Panc1 (cell line): Measurements from ENCODE around the gene FSTL4. TPM values are rescaled to one million over a fixed set of nuclear protein-coding genes. Genes with fewer than 3 reads are reported as not detected.

ENCODE experiments used
- ATAC-seq: fragments of 200-7000 bp; cut with Tn5 transposase; 2 replicates; pipeline ENCODE4 v1.9.1; 2020; ENCODE audit warnings: mild to moderate bottlenecking, moderate library complexity
- BruUV-seq: library from RNA; stranded (reverse); fragments of 400-500 nt; replicated peaks from 2 replicates; lab custom pipeline; 2021; lab: Mats Ljungman, UMichigan
- CTCF ChIA-PET: fragments of 300-600 bp; sonication (Branson Sonifier 250); formaldehyde crosslinking; loops from one replicate; lab custom pipeline; 2022; ENCODE audit warnings: antibody characterized with exemption; lab: Charles Lee
- POLR2A ChIA-PET: fragments of 300-600 bp; sonication (Branson Sonifier 250); formaldehyde crosslinking; loops from one replicate; lab custom pipeline; 2022; ENCODE audit warnings: antibody characterized with exemption; lab: Charles Lee
- DNase-seq: peaks from one replicate; pipeline ENCODE4 v3.0.0-alpha.2; 2010; ENCODE audit warnings: low read depth, low spot score
- H3K27ac ChIP-seq: 2 replicates; pipeline ENCODE4 v1.5.1; 2011; ENCODE audit warnings: mild to moderate bottlenecking, low read length, inconsistent platforms
- H3K27me3 ChIP-seq: fragments of 200-500 bp; sonication (Bioruptor generic); 2 replicates; pipeline ENCODE4 v1.6.0; 2014; ENCODE audit warnings: low read length, inconsistent platforms; ENCODE audit not compliant: control insufficient read depth, insufficient read depth
- H3K36me3 ChIP-seq: fragments of 200-500 bp; sonication (Bioruptor generic); 2 replicates; pipeline ENCODE4 v1.5.1; 2014; ENCODE audit warnings: inconsistent platforms, mild to moderate bottlenecking, low read length, moderate library complexity; ENCODE audit not compliant: control insufficient read depth, insufficient read depth
- H3K4me1 ChIP-seq: 2 replicates; pipeline ENCODE4 v1.5.1; 2011; ENCODE audit warnings: inconsistent platforms, mild to moderate bottlenecking, low read length, moderate library complexity; ENCODE audit not compliant: control insufficient read depth, insufficient read depth
- H3K4me3 ChIP-seq, 2 experiments: 2 replicates each; pipeline ENCODE4 v1.5.1; 2011 to 2012; ENCODE audit warnings: low read depth in 2 of 2, low read length in 2 of 2, mild to moderate bottlenecking in 2 of 2, inconsistent platforms in 1 of 2, moderate library complexity in 1 of 2
- H3K9me3 ChIP-seq: fragments of 200-500 bp; sonication (Bioruptor generic); 2 replicates; pipeline ENCODE4 v1.5.1; 2014; ENCODE audit warnings: low read depth, mild to moderate bottlenecking, inconsistent platforms, low read length, moderate library complexity; ENCODE audit not compliant: control insufficient read depth, insufficient read depth
- POLR2AphosphoS5 ChIP-seq: IDR thresholded peaks from 2 replicates; pipeline ENCODE4 v1.6.1; 2012; ENCODE audit warnings: mild to moderate bottlenecking, low read depth, low read length, moderate library complexity
- SIN3A ChIP-seq: IDR thresholded peaks from 2 replicates; pipeline ENCODE4 v1.6.1; 2012; ENCODE audit warnings: low read depth, mild to moderate bottlenecking, low read length, moderate library complexity, borderline replicate concordance; ENCODE audit not compliant: insufficient read depth
- TCF7L2 ChIP-seq: IDR thresholded peaks from 2 replicates; pipeline ENCODE4 v1.6.1; 2011; ENCODE audit warnings: mild to moderate bottlenecking, low read depth, low read length, inconsistent platforms
- in situ Hi-C: cut with HindIII; loops from 2 replicates; pipeline ENCODE4 v1.10.0; 2016; ENCODE audit warnings: low sequenced_read_pairs, low pct_unique_long_range_greater_than_20kb
- intact Hi-C: fragments of 100-400 bp; cut with micrococcal nuclease; formaldehyde crosslinking; loops from one replicate; pipeline ENCODE4 v1.10.0; 2022; ENCODE audit not compliant: unreplicated experiment
- total RNA-seq: library from RNA; stranded (reverse); gene quantifications from one replicate; pipeline ENCODE4 v1.2.1, GENCODE V29; 2021; ENCODE audit not compliant: unreplicated experiment
- TF ChIP-seq, protein P1 (sequence below): fragments of 450-650 bp; IDR thresholded peaks from 2 replicates; pipeline ENCODE4 v1.5.1; 2017; ENCODE audit warnings: mild to moderate bottlenecking
- TF ChIP-seq, protein P2 (sequence below), 2 experiments: IDR thresholded peaks; 2 replicates each; pipeline ENCODE4 v1.6.1; 2011 to 2012; ENCODE audit warnings: low read depth in 2 of 2, control low read depth in 1 of 2, low read length in 1 of 2, mild to moderate bottlenecking in 1 of 2, moderate library complexity in 1 of 2; ENCODE audit not compliant: insufficient read depth in 1 of 2

The FSTL4 gene
- total RNA-seq, 1 experiment from 2014 or later = 0.18 TPM

DNA sequence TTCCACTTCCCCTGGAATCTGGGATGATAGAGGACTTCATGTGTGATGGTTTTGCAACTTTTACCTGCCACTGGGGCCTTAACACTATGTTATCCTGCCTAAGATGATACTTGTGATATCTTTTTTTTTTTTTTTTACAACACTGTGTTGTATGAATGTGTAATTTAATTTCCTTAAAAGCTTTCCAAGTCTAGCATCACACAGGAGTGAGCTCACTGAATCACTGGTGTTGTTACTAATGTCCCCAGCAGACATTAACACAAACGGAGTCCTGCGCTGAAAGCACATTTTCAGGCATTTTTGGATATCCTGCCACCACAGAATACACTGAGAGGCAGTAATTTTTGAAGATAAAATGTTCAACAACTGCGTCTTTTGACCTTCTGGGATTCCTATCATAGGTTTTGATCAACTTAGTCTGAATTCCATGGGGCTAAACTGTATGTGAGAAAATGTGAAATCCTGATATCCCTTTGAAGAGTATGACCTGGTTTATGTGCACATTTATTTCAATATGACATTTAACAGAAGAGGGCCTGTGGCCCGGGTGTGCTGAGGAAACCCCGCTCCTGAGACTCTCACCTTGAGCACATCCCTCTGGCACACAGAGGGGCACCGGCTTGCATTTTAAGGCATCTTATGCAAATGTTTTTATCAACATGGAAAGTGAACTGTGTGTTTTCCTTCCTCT lies 118.0 kb downstream of the FSTL4 start:
- H3K36me3 ChIP-seq = no peaks in the 10 kb centered on the region
- ATAC-seq = no peak
- TF ChIP-seq, protein P1, sequence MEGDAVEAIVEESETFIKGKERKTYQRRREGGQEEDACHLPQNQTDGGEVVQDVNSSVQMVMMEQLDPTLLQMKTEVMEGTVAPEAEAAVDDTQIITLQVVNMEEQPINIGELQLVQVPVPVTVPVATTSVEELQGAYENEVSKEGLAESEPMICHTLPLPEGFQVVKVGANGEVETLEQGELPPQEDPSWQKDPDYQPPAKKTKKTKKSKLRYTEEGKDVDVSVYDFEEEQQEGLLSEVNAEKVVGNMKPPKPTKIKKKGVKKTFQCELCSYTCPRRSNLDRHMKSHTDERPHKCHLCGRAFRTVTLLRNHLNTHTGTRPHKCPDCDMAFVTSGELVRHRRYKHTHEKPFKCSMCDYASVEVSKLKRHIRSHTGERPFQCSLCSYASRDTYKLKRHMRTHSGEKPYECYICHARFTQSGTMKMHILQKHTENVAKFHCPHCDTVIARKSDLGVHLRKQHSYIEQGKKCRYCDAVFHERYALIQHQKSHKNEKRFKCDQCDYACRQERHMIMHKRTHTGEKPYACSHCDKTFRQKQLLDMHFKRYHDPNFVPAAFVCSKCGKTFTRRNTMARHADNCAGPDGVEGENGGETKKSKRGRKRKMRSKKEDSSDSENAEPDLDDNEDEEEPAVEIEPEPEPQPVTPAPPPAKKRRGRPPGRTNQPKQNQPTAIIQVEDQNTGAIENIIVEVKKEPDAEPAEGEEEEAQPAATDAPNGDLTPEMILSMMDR = no peak
- TF ChIP-seq, protein P2, sequence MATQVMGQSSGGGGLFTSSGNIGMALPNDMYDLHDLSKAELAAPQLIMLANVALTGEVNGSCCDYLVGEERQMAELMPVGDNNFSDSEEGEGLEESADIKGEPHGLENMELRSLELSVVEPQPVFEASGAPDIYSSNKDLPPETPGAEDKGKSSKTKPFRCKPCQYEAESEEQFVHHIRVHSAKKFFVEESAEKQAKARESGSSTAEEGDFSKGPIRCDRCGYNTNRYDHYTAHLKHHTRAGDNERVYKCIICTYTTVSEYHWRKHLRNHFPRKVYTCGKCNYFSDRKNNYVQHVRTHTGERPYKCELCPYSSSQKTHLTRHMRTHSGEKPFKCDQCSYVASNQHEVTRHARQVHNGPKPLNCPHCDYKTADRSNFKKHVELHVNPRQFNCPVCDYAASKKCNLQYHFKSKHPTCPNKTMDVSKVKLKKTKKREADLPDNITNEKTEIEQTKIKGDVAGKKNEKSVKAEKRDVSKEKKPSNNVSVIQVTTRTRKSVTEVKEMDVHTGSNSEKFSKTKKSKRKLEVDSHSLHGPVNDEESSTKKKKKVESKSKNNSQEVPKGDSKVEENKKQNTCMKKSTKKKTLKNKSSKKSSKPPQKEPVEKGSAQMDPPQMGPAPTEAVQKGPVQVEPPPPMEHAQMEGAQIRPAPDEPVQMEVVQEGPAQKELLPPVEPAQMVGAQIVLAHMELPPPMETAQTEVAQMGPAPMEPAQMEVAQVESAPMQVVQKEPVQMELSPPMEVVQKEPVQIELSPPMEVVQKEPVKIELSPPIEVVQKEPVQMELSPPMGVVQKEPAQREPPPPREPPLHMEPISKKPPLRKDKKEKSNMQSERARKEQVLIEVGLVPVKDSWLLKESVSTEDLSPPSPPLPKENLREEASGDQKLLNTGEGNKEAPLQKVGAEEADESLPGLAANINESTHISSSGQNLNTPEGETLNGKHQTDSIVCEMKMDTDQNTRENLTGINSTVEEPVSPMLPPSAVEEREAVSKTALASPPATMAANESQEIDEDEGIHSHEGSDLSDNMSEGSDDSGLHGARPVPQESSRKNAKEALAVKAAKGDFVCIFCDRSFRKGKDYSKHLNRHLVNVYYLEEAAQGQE (IDR thresholded peaks at IDR 0.05; ENCODE audit: insufficient read depth in 1 of 2, low read depth in 2 of 2, low read length in 1 of 2) = no peak
- no peak for TF ChIP-seq POLR2AphosphoS5
- no peak for TF ChIP-seq TCF7L2
- no peak for TF ChIP-seq SIN3A
- H3K4me3 ChIP-seq = no peak overlapping the region
- CTCF ChIA-PET = interaction anchor here (0.6 kb wide), 1 partner anchor 12 kb away, joined by 3 read pairs; no protein-coding TSS in a partner anchor
- POLR2A ChIA-PET = no interaction called here
- DNase-seq = no peak
- no TSS peak for BruUV-seq
- no peaks in the 10 kb centered on the region for H3K9me3 ChIP-seq
- in situ Hi-C loops = no loop called here
- no peak overlapping the region for H3K27ac ChIP-seq
- H3K27me3 ChIP-seq = no peaks in the 10 kb centered on the region; the same call in 1 of the 2 replicates
- intact Hi-C loops = no loop called here
- no peaks in the 10 kb centered on the region for H3K4me1 ChIP-seq

DNA sequence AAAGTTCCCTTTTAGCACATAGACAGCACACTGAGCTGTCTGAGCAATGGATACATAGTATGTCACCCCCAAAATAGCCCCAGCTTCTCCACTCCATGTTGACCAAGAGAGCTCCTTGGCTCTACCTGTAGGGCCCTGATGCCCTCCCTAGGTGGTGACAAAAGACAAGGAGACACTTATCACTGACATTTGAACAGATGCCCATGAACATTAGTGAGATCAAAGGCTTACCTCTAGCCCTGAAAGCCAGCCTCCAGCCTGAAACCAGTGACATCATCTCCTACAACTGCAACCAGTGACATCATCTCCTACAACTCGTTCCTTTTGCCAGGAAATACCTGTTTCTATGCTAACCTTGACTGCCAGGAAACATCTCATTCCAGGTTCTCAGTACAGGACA lies 122.7 kb downstream of the FSTL4 start:
- TF ChIP-seq, protein P1 = no peak; the same call in 1 of the 2 replicates
- TF ChIP-seq, protein P2 (IDR thresholded peaks at IDR 0.05; ENCODE audit: insufficient read depth in 1 of 2, low read depth in 2 of 2, low read length in 1 of 2) = no peak
- TF ChIP-seq SIN3A = no peak
- peak; percentile 60 for TF ChIP-seq TCF7L2
- no peak overlapping the region for H3K4me3 ChIP-seq
- ChIA-PET CTCF (no interaction called here), POLR2A (no interaction called here)
- no TSS peak for BruUV-seq
- H3K4me1 ChIP-seq = no peaks in the 10 kb centered on the region
- DNase-seq (no peak), ATAC-seq (no peak)
- in situ Hi-C loops (no loop called here), intact Hi-C loops (no loop called here)
- H3K9me3 ChIP-seq = no peaks in the 10 kb centered on the region
- H3K36me3 ChIP-seq = no peaks in the 10 kb centered on the region
- no peak overlapping the region for H3K27ac ChIP-seq
- peaks cover 3% of the 10 kb centered on the region for H3K27me3 ChIP-seq
